Measurements from ENCODE around the gene RAB26. TPM values are rescaled to one million over a fixed set of nuclear protein-coding genes. Genes with fewer than 3 reads are reported as not detected.

The RAB26 gene
- total and polyA plus RNA-seq, 10 donors = 0.26 to 7.9 (median 1.2) TPM; not detected in 1

DNA sequence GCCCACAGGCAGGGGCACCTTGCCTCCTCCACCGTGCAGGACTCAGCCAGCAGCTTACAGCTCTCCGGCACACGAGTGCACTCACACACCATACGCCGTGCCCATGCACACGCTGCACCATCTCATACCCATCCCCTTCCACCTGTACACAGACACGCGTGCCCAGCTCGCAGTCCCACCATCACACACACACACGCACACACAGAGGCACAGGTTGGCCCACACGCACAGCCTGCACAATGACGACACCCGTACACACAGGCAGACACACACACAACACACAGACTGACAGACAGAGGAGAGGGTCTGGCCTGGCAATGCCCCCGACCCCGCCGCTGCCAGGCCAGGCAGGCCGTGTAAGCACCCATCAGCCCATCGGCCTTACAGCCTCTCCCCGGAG lies 35.9 kb downstream of the RAB26 start:
- DNase-seq = no peak
- H3K36me3 ChIP-seq = peaks cover 0 to 3% (median 0%) of the 10 kb centered on the region in 6 donors
- WGBS, 5 donors = 83 to 94% (median 86%) methylated on average over 13 to 19 of the region's 19 CpGs
- H3K27ac ChIP-seq = no peak overlapping the region
- H3K9me3 ChIP-seq = no peaks in the 10 kb centered on the region
- H3K27me3 ChIP-seq (replicated peaks in 1 of 7) = no peaks in the 10 kb centered on the region
- TF ChIP-seq, protein P1, sequence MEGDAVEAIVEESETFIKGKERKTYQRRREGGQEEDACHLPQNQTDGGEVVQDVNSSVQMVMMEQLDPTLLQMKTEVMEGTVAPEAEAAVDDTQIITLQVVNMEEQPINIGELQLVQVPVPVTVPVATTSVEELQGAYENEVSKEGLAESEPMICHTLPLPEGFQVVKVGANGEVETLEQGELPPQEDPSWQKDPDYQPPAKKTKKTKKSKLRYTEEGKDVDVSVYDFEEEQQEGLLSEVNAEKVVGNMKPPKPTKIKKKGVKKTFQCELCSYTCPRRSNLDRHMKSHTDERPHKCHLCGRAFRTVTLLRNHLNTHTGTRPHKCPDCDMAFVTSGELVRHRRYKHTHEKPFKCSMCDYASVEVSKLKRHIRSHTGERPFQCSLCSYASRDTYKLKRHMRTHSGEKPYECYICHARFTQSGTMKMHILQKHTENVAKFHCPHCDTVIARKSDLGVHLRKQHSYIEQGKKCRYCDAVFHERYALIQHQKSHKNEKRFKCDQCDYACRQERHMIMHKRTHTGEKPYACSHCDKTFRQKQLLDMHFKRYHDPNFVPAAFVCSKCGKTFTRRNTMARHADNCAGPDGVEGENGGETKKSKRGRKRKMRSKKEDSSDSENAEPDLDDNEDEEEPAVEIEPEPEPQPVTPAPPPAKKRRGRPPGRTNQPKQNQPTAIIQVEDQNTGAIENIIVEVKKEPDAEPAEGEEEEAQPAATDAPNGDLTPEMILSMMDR (IDR thresholded peaks at IDR 0.05 in 8 of 11, conservative IDR thresholded peaks at IDR 0.05 in 3 of 11) = no peak
- no peak for TF ChIP-seq POLR2A (IDR thresholded peaks at IDR 0.05)
- TF ChIP-seq POLR2AphosphoS5 (IDR thresholded peaks at IDR 0.05) = no peak
- intact Hi-C loops (cut with DNase I; ENCODE audit: low total_unique reads) = no loop called here
- no peak overlapping the region for H3K4me3 ChIP-seq
- no peaks in the 10 kb centered on the region for H3K4me1 ChIP-seq

DNA sequence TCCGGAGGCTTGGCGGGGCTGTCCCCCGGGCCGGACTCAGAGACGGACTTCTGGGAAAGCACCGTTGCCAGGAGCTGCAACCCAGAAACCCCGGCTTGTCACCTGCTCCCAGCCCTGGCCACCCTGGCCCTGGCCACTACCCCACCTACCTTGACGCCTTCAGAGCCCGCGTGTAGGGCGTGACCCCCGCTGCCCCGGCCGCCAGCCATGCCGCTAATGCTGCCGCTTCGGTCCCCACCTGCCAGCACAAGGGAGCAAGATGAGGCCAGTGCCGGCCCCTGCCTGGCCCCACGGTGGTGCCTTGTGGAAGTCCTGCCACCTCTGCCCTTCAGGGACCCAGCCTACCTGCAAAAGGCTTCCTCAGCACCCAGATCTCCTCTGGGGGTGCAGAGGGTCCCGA lies 36.5 kb downstream of the RAB26 start:
- Histone ChIP-seq H3K36me3 (no peaks in the 10 kb centered on the region), H3K27ac (no peak overlapping the region), H3K9me3 (no peaks in the 10 kb centered on the region), H3K4me1 (no peaks in the 10 kb centered on the region), H3K27me3 (replicated peaks in 1 of 7) (no peaks in the 10 kb centered on the region), H3K4me3 (no peak overlapping the region)
- TF ChIP-seq POLR2AphosphoS5 (IDR thresholded peaks at IDR 0.05) (no peak), POLR2A (IDR thresholded peaks at IDR 0.05) (no peak)
- TF ChIP-seq, protein P1 (IDR thresholded peaks at IDR 0.05 in 8 of 11, conservative IDR thresholded peaks at IDR 0.05 in 3 of 11) = no peak
- DNase-seq = no peak
- intact Hi-C loops (cut with DNase I; ENCODE audit: low total_unique reads) = no loop called here
- WGBS, 5 donors = 80 to 89% (median 84%) methylated on average over 4 to 20 of the region's 20 CpGs

- TF ChIP-seq POLR2A (IDR thresholded peaks at IDR 0.05) (no peak), POLR2AphosphoS5 (IDR thresholded peaks at IDR 0.05) (no peak)
- TF ChIP-seq, protein P1 (IDR thresholded peaks at IDR 0.05 in 8 of 11, conservative IDR thresholded peaks at IDR 0.05 in 3 of 11) = no peak
- intact Hi-C loops (cut with DNase I; ENCODE audit: low total_unique reads) = no loop called here
- no peaks in the 10 kb centered on the region for H3K36me3 ChIP-seq
- H3K4me1 ChIP-seq = no peaks in the 10 kb centered on the region
- H3K27me3 ChIP-seq (replicated peaks in 1 of 7) = no peaks in the 10 kb centered on the region
- 88 to 93% (median 89%) methylated on average over 13 of the region's 13 CpGs for WGBS, 5 donors
- no peak for DNase-seq
- H3K4me3 ChIP-seq = no peak overlapping the region
- no peak overlapping the region for H3K27ac ChIP-seq
- H3K9me3 ChIP-seq = no peaks in the 10 kb centered on the region
Measured at GRCh38 chr16:2186064-2186463, 37.6 kb downstream of the RAB26 start.

- 83 to 87% (median 86%) methylated on average over 8 to 20 of the region's 20 CpGs for WGBS, 5 donors
- intact Hi-C loops (cut with DNase I; ENCODE audit: low total_unique reads) = no loop called here
- no peaks in the 10 kb centered on the region for H3K27me3 ChIP-seq (replicated peaks in 1 of 7)
Measured at GRCh38 chr16:2186505-2186904, 38.1 kb downstream of the RAB26 start.

More at GRCh38 chr16:2186505-2186904, 38.1 kb downstream of the RAB26 start:
- Histone ChIP-seq H3K9me3 (no peaks in the 10 kb centered on the region), H3K4me1 (no peaks in the 10 kb centered on the region), H3K36me3 (no peaks in the 10 kb centered on the region), H3K27ac (no peak overlapping the region), H3K4me3 (no peak overlapping the region)
- DNase-seq = no peak
- TF ChIP-seq, protein P1 (IDR thresholded peaks at IDR 0.05 in 8 of 11, conservative IDR thresholded peaks at IDR 0.05 in 3 of 11) = no peak
- no peak for TF ChIP-seq POLR2AphosphoS5 (IDR thresholded peaks at IDR 0.05)
- no peak for TF ChIP-seq POLR2A (IDR thresholded peaks at IDR 0.05)
